Measurements from ENCODE around the gene PKIG.

DNA sequence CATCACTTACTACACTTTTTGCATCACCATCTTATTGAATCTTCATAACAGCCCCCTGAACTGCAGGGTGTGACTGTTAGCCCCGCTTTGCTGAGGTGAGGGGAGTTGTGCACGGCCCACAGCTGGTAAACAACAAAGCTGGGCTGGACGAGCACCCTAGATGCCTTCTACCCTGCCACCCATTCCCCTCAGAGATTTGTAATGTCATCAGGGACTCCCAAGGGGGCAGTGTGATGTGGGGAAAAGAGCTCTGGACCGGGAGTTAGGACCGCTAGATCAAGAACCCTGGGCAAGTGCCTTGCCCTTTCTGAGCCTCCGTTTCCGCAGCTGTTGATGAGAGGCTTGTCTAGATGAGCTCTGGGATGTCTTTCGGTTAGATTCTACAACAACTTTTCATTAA is 20.9 kb downstream of the PKIG start:
- TF ChIP-seq, protein P1, sequence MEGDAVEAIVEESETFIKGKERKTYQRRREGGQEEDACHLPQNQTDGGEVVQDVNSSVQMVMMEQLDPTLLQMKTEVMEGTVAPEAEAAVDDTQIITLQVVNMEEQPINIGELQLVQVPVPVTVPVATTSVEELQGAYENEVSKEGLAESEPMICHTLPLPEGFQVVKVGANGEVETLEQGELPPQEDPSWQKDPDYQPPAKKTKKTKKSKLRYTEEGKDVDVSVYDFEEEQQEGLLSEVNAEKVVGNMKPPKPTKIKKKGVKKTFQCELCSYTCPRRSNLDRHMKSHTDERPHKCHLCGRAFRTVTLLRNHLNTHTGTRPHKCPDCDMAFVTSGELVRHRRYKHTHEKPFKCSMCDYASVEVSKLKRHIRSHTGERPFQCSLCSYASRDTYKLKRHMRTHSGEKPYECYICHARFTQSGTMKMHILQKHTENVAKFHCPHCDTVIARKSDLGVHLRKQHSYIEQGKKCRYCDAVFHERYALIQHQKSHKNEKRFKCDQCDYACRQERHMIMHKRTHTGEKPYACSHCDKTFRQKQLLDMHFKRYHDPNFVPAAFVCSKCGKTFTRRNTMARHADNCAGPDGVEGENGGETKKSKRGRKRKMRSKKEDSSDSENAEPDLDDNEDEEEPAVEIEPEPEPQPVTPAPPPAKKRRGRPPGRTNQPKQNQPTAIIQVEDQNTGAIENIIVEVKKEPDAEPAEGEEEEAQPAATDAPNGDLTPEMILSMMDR (IDR thresholded peaks at IDR 0.05): no peak
- TF ChIP-seq POLR2A (IDR thresholded peaks at IDR 0.05): no peak
- no peak for TF ChIP-seq EP300 (IDR thresholded peaks at IDR 0.05)

All from ovary (tissue), 3 donors.